SK-N-MC (cell line): Measurements from ENCODE around the gene ORC1.

ENCODE experiments used
- EZH2 ChIP-seq: fragments of 200-600 bp; sonication (generic); IDR thresholded peaks from one replicate; pipeline ENCODE4 v1.6.1; 2017; ENCODE audit warnings: antibody characterized with exemption
- FOXP2 ChIP-seq: optimal IDR thresholded peaks from 2 replicates; pipeline ENCODE3; 2011; ENCODE audit warnings: mild to moderate bottlenecking, moderate library complexity; ENCODE audit not compliant: insufficient read depth; ENCODE audit errors: extremely low read length, control extremely low read depth
- POLR2AphosphoS5 ChIP-seq: IDR thresholded peaks from 2 replicates; pipeline ENCODE4 v1.6.1; 2012; ENCODE audit warnings: mild to moderate bottlenecking, low read depth, low read length, borderline replicate concordance

GRCh38 chr1:52444463-52444862 is 40.2 kb upstream of the ORC1 start:
- TF ChIP-seq POLR2AphosphoS5: no peak
- TF ChIP-seq EZH2: no peak
- no peak for TF ChIP-seq FOXP2
